Measurements from ENCODE around the gene RPS25.

DNA sequence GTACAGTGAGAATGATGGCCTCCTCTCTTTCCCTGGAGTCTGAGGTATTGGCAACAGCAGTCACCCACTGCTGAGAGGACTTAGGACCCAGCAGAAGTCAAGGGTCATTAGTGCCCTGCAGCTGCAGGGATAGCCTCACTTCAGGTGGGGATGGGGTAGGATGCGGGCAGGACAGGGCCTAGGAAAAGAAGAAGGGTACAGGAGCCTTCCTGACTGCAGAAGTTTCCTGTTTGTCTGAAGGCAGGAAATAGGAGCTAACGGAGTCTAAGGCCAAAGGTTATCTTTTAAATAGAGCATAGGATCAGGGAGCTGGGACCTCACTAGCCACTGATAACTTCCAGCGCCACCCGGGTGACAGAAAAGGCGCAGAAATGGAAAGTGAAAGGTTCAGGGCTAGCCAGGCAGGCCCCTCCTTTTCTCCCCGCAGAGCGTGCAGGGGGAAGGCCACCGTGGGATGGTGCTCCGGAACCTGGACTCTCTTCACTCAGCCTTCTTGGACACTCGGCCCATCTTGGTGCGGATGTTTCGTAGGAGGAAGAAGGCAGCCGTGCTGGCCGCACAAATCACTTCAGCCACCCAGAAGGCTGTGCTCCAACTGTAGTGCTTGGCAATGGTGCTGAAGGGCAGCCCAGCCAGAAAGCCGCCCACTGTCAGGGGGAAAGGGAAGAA is 6.4 kb upstream of the RPS25 start:
- TF ChIP-seq, protein P1, sequence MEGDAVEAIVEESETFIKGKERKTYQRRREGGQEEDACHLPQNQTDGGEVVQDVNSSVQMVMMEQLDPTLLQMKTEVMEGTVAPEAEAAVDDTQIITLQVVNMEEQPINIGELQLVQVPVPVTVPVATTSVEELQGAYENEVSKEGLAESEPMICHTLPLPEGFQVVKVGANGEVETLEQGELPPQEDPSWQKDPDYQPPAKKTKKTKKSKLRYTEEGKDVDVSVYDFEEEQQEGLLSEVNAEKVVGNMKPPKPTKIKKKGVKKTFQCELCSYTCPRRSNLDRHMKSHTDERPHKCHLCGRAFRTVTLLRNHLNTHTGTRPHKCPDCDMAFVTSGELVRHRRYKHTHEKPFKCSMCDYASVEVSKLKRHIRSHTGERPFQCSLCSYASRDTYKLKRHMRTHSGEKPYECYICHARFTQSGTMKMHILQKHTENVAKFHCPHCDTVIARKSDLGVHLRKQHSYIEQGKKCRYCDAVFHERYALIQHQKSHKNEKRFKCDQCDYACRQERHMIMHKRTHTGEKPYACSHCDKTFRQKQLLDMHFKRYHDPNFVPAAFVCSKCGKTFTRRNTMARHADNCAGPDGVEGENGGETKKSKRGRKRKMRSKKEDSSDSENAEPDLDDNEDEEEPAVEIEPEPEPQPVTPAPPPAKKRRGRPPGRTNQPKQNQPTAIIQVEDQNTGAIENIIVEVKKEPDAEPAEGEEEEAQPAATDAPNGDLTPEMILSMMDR (conservative IDR thresholded peaks at IDR 0.05; ENCODE audit: low read length), result no peak
- no peak for TF ChIP-seq EZH2phosphoT487 (IDR thresholded peaks at IDR 0.05; ENCODE audit: borderline replicate concordance, low read depth, low read length)

Data from OCI-LY7 (cell line).